HepG2 (cell line): ENCODE measurements around the gene LOC128125822.

Experiments
- ATAC-seq: fragments of 200-7000 bp; cut with Tn5 transposase; 3 replicates; pipeline ENCODE4 v1.9.1; 2020; ENCODE audit warnings: mild to moderate bottlenecking, moderate library complexity
- BruUV-seq: library from RNA; stranded (reverse); fragments of 400-500 nt; replicated peaks from 2 replicates; lab custom pipeline; 2021; lab: Mats Ljungman, UMichigan
- CTCF ChIA-PET: fragments of 300-600 bp; formaldehyde crosslinking; extraction: SDS; loops from one replicate; lab custom pipeline; 2021; ENCODE audit warnings: low total read pairs, inconsistent platforms, low intra/inter-chr PET ratio; lab: Yijun Ruan, JAX
- POLR2A ChIA-PET: fragments of 350-600 bp; sonication (Branson Sonifier 250); formaldehyde crosslinking; loops from one replicate; lab custom pipeline; 2020; ENCODE audit warnings: antibody characterized with exemption, inconsistent platforms; lab: Yijun Ruan, JAX
- DNase-seq: peaks from one replicate; pipeline ENCODE4 v3.0.0-alpha.2; 2015; ENCODE audit warnings: low spot score
- FAIRE-seq: peaks from 3 replicates; lab custom pipeline; 2011; peaks lifted over from hg19 to GRCh38; lab: Jason Lieb, UNC
- H2AFZ ChIP-seq: one replicate; pipeline ENCODE4 v1.6.1; 2011; ENCODE audit warnings: low read length, inconsistent platforms
- H3K27ac ChIP-seq: fragments of 300-600 bp; 3 replicates; pipeline ENCODE4 v1.8.0; 2011; ENCODE audit warnings: mixed run types, mild to moderate bottlenecking, mixed read lengths, low read length, inconsistent platforms; ENCODE audit not compliant: insufficient read depth; ENCODE audit errors: extremely low read length
- H3K27me3 ChIP-seq, 2 experiments: fragments of 200-600 bp in 1 of 2; 2 replicates in 1 of 2; 3 replicates in 1 of 2; pipeline versions ENCODE4 v1.6.0 to v1.8.0; 2011; ENCODE audit warnings: low read length in 2 of 2, mild to moderate bottlenecking in 2 of 2, moderate library complexity in 2 of 2, inconsistent platforms in 1 of 2; ENCODE audit not compliant: insufficient read depth in 2 of 2, control insufficient read depth in 1 of 2
- H3K36me3 ChIP-seq, 2 experiments: fragments of 200-600 bp in 1 of 2; replicated peaks in 1 of 2; 2 replicates in 1 of 2; 3 replicates in 1 of 2; pipeline versions ENCODE4 v1.5.1 to v1.8.0; 2011; ENCODE audit warnings: low read length in 2 of 2, inconsistent platforms in 1 of 2; ENCODE audit not compliant: insufficient read depth in 2 of 2, control insufficient read depth in 1 of 2
- H3K4me1 ChIP-seq: 2 replicates; pipeline ENCODE4 v1.5.1; 2012; ENCODE audit warnings: low read length, inconsistent platforms; ENCODE audit not compliant: insufficient read depth
- H3K4me2 ChIP-seq: 2 replicates; pipeline ENCODE4 v1.6.0; 2011; ENCODE audit warnings: low read depth, low read length, inconsistent platforms
- H3K4me3 ChIP-seq, 3 experiments: fragments of 200-600 bp in 1 of 3; sonication (generic), shearing (Covaris generic) in 1 of 3; replicated peaks in 1 of 3; 2 replicates each; pipeline ENCODE4 v1.5.1; 2011 to 2016; ENCODE audit warnings: low read length in 3 of 3, inconsistent platforms in 2 of 3, low read depth in 2 of 3, mild to moderate bottlenecking in 2 of 3, control low read depth in 1 of 3, mixed read lengths in 1 of 3; ENCODE audit not compliant: insufficient read depth in 1 of 3
- H3K79me2 ChIP-seq: one replicate; pipeline ENCODE4 v1.6.1; 2011; ENCODE audit warnings: low read length, inconsistent platforms; ENCODE audit not compliant: insufficient read depth
- H3K9ac ChIP-seq: 2 replicates; pipeline ENCODE4 v1.6.0; 2011; ENCODE audit warnings: mild to moderate bottlenecking, low read depth, low read length, inconsistent platforms; ENCODE audit not compliant: insufficient read depth
- H3K9me3 ChIP-seq: 2 replicates; pipeline ENCODE4 v1.5.1; 2012; ENCODE audit warnings: mild to moderate bottlenecking, low read length
- H4K20me1 ChIP-seq: 2 replicates; pipeline ENCODE4 v1.6.0; 2011; ENCODE audit warnings: inconsistent platforms, mild to moderate bottlenecking, low read length, moderate library complexity; ENCODE audit not compliant: insufficient read depth
- CEBPB ChIP-seq: IDR thresholded peaks from 2 replicates; pipeline ENCODE4 v1.6.1; 2011; ENCODE audit warnings: low read depth, low read length, improper control_type of control experiment, borderline replicate concordance
- CREB1 ChIP-seq, 2 experiments: fragments of 450-650 bp in 1 of 2; IDR thresholded peaks; 2 replicates each; pipeline ENCODE4 v1.6.1; 2016 to 2017; ENCODE audit warnings: control low read depth in 1 of 2, mild to moderate bottlenecking in 1 of 2, missing compliant biosample characterization in 1 of 2, missing genetic modification characterization in 1 of 2
- ELF1 ChIP-seq: sonication (generic); formaldehyde crosslinking; IDR thresholded peaks from 2 replicates; pipeline ENCODE4 v1.4.0; 2020; ENCODE audit warnings: missing genetic modification reagents
- FOXA3 ChIP-seq: IDR thresholded peaks from 2 replicates; pipeline ENCODE4 v1.6.1; 2016; ENCODE audit warnings: missing genetic modification reagents, missing compliant biosample characterization
- MTA3 ChIP-seq: sonication (generic); formaldehyde crosslinking; IDR thresholded peaks from 2 replicates; pipeline ENCODE4 v1.4.0; 2020; ENCODE audit warnings: missing genetic modification reagents
- NKX3-1 ChIP-seq: sonication (generic); formaldehyde crosslinking; IDR thresholded peaks from 2 replicates; pipeline ENCODE4 v1.5.0; 2020; ENCODE audit warnings: missing genetic modification reagents
- RBM22 ChIP-seq: fragments of 200-400 bp; formaldehyde crosslinking; optimal IDR thresholded peaks from 2 replicates; pipeline ENCODE3; 2017; ENCODE audit warnings: mild to moderate bottlenecking, low read length, moderate library complexity
- SIX4 ChIP-seq: sonication (generic); formaldehyde crosslinking; IDR thresholded peaks from 2 replicates; pipeline ENCODE4 v1.4.0; 2020; ENCODE audit warnings: missing genetic modification reagents
- SP4 ChIP-seq: sonication (generic); formaldehyde crosslinking; IDR thresholded peaks from 2 replicates; pipeline ENCODE4 v1.8.1; 2023; ENCODE audit warnings: mild to moderate bottlenecking, missing genetic modification reagents
- TP53 ChIP-seq: sonication (generic); formaldehyde crosslinking; conservative IDR thresholded peaks from 2 replicates; pipeline ENCODE4 v1.4.0; 2020; ENCODE audit warnings: missing genetic modification reagents
- TSC22D2 ChIP-seq: sonication (generic); formaldehyde crosslinking; IDR thresholded peaks from 2 replicates; pipeline ENCODE4 v1.5.1; 2020; ENCODE audit warnings: missing genetic modification reagents, mild to moderate bottlenecking, borderline replicate concordance
- ZNF24 ChIP-seq: fragments of 450-650 bp; IDR thresholded peaks from 2 replicates; pipeline ENCODE4 v1.6.1; 2017; ENCODE audit warnings: antibody characterized with exemption, mild to moderate bottlenecking
- ZNF317 ChIP-seq: sonication (generic); formaldehyde crosslinking; IDR thresholded peaks from 2 replicates; pipeline ENCODE4 v1.5.0; 2020; ENCODE audit warnings: mild to moderate bottlenecking, missing genetic modification reagents
- ZNF367 ChIP-seq: sonication (generic); formaldehyde crosslinking; IDR thresholded peaks from 2 replicates; pipeline ENCODE4 v1.4.0; 2020; ENCODE audit warnings: missing genetic modification reagents, borderline replicate concordance
- ZNF768 ChIP-seq: sonication (generic); formaldehyde crosslinking; IDR thresholded peaks from 2 replicates; pipeline ENCODE4 v1.4.0; 2020; ENCODE audit warnings: missing genetic modification reagents
- ZSCAN30 ChIP-seq: sonication (generic); formaldehyde crosslinking; IDR thresholded peaks from 2 replicates; pipeline ENCODE4 v1.5.0; 2020; ENCODE audit warnings: mild to moderate bottlenecking, missing genetic modification reagents
- WGBS: methylation state at CpG from one replicate; pipeline ENCODE4 v1.1.6; 2017; ENCODE audit warnings: low lambda C conversion rate; 5-methylcytosine and 5-hydroxymethylcytosine counted together
- in situ Hi-C: cut with HindIII; loops from 2 replicates; pipeline ENCODE4 v1.10.0; 2017; ENCODE audit warnings: low pct_unique_long_range_greater_than_20kb; ENCODE audit not compliant: extremely low pct_ligation_motif_present
- intact Hi-C: fragments of 100-400 bp; cut with micrococcal nuclease; formaldehyde crosslinking; loops from one replicate; pipeline ENCODE4 v1.10.0; 2022; ENCODE audit not compliant: unreplicated experiment
- TF ChIP-seq, protein P1 (sequence below): sonication (generic); formaldehyde crosslinking; IDR thresholded peaks from 2 replicates; pipeline ENCODE4 v1.4.0; 2020; ENCODE audit warnings: mild to moderate bottlenecking, low read depth, missing genetic modification reagents

Gene LOC128125822

DNA sequence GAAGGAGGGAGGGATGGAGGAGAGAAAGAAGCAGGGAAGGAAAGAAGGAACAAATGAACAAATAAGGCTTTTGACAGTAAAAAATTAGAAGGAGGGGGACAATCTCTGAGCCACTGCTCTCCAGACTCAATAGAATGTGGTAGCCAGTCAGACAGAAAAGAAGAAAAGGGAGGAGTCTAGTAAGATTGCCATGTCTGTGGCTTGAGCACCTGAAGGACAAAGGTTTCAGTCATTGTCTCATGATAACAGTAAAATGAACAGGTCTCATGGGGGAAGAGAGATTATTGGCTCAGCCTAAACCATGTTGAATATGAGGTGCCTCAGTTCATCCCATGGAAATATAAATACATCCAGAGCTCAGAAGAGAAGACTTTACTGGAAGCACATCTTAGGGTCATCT lies 14.0 kb upstream of the LOC128125822 start:
- Histone ChIP-seq H3K4me1 (peaks cover 71% of the 10 kb centered on the region), H3K9ac (no peak overlapping the region), H3K27me3 (no peaks in the 10 kb centered on the region), H3K9me3 (no peaks in the 10 kb centered on the region), H3K79me2 (peaks cover 92% of the 10 kb centered on the region), H3K36me3 (peaks cover 4 to 14% of the 10 kb centered on the region in 2 experiments), H4K20me1 (no peaks in the 10 kb centered on the region), H3K27ac (no peak overlapping the region), H3K4me2 (no peak overlapping the region), H3K4me3 (no peak overlapping the region), H2AFZ (no peak overlapping the region)
- no peak for TF ChIP-seq CEBPB
- TF ChIP-seq RBM22: peak; percentile 62
- intact Hi-C loops (no loop called here), in situ Hi-C loops (no loop called here)
- DNase-seq (no peak), ATAC-seq (no peak), FAIRE-seq (no peak)
- CTCF ChIA-PET: no interaction called here
- BruUV-seq: no TSS peak
- POLR2A ChIA-PET: no interaction called here

DNA sequence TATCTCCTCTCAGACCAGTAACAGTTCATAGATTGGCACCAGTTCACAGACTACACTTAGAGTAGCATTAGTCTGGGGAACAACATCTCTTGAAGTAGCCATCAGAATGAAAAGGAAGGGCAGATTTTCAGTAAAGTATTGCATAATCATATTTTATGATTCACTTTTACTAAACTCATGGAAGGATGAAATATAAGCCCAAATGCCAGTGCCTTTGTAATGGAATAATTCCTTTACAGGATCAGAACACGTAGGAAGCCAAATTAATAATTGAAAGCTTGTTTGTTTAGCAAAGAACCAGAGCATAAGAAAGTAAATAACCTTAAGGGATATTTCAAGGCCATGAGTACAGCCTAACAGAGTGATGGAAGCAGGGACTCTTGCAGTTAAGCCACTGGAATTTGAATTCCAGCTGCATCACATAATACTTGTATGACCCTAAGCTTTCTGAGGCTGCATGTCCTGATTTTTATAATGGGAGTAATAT lies 11.4 kb upstream of the LOC128125822 start:
- no TSS peak for BruUV-seq
- TF ChIP-seq, protein P1, sequence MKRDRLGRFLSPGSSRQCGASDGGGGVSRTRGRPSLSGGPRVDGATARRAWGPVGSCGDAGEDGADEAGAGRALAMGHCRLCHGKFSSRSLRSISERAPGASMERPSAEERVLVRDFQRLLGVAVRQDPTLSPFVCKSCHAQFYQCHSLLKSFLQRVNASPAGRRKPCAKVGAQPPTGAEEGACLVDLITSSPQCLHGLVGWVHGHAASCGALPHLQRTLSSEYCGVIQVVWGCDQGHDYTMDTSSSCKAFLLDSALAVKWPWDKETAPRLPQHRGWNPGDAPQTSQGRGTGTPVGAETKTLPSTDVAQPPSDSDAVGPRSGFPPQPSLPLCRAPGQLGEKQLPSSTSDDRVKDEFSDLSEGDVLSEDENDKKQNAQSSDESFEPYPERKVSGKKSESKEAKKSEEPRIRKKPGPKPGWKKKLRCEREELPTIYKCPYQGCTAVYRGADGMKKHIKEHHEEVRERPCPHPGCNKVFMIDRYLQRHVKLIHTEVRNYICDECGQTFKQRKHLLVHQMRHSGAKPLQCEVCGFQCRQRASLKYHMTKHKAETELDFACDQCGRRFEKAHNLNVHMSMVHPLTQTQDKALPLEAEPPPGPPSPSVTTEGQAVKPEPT: no peak
- TF ChIP-seq ZNF768 (CRISPR knock-in tag) (no peak), ZNF317 (CRISPR knock-in tag) (0 out of 2 replicates have a peak, but pooled peaks have one; percentile 39), NKX3-1 (CRISPR knock-in tag) (no peak), SP4 (CRISPR knock-in tag) (no peak), CEBPB (peak; percentile 91), TP53 (CRISPR knock-in tag) (no peak), FOXA3 (CRISPR knock-in tag) (peak; percentile 74), SIX4 (no peak), ZSCAN30 (CRISPR knock-in tag) (no peak), CREB1 (IDR thresholded peaks at IDR 0.05) (no peak), CREB1 (CRISPR knock-in tag; IDR thresholded peaks at IDR 0.05) (peak; percentile 30; the same call in 1 of the 2 replicates), ZNF24 (no peak), MTA3 (CRISPR knock-in tag) (no peak), TSC22D2 (CRISPR knock-in tag) (no peak), ZNF367 (CRISPR knock-in tag) (no peak), ELF1 (CRISPR knock-in tag) (no peak)

More for the DNA sequence above, 11.4 kb upstream of the LOC128125822 start:
- intact Hi-C loops: no loop called here
- peaks cover 72% of the 10 kb centered on the region for H3K4me1 ChIP-seq
- H3K9ac ChIP-seq: no peak overlapping the region
- ChIA-PET POLR2A (interaction anchor here (0.7 to 2.0 kb wide), 8 partner anchors 9 to 103 kb away, joined by 3 to 8 read pairs (median 5); no protein-coding TSS in a partner anchor), CTCF (no interaction called here)
- H3K36me3 ChIP-seq: peaks cover 1 to 8% of the 10 kb centered on the region in 2 experiments; a peak in 3 of 5 replicates
- no peak overlapping the region for H2AFZ ChIP-seq
- H3K27ac ChIP-seq: peak overlapping the region; percentile 27
- ATAC-seq (peak; percentile 45), DNase-seq (peak; percentile 62), FAIRE-seq (no peak)
- 13% methylated on average over 1 of the region's 1 CpG for WGBS
- in situ Hi-C loops: no loop called here
- no peaks in the 10 kb centered on the region for H3K27me3 ChIP-seq
- H3K4me2 ChIP-seq: 0 out of 2 replicates have a peak overlapping the region, but pooled peaks have one; percentile 8
- no peak overlapping the region for H3K4me3 ChIP-seq
- H3K79me2 ChIP-seq: peaks cover 85% of the 10 kb centered on the region
- H3K9me3 ChIP-seq: no peaks in the 10 kb centered on the region
- no peaks in the 10 kb centered on the region for H4K20me1 ChIP-seq
